GM21390 (cell line): ENCODE measurements around the gene SLC6A7.

Source experiments
- ATAC-seq: cut with Tn5 transposase; IDR thresholded peaks from one replicate; pipeline ENCODE4 v1.9.1; 2021; ENCODE audit not compliant: unreplicated experiment

The SLC6A7 gene

DNA sequence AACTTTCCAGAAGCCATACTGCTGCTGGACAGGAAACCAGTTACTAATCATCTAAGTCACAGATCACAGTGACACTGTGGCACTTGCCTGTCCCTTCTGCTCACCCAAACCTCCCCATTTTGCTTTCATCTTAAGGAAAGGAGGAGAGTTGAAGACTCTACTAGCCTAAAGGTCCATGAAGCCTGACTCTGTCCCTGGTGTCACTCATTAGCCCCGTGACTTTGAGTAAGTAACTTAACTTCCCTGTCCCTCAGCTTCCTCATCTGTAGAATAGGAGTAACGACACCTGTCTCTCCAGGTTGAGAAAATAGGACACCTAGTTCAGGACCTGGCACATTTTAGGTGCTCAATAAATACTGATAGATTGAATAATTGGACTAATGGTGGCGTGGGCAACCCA, 536 bp upstream of the SLC6A7 start:
- ATAC-seq = no peak

GRCh38 chr5:150190503-150190979, 679 bp downstream of the SLC6A7 start:
- no peak for ATAC-seq

GRCh38 chr5:150190987-150191386, 1.1 kb downstream of the SLC6A7 start:
- ATAC-seq = no peak

DNA sequence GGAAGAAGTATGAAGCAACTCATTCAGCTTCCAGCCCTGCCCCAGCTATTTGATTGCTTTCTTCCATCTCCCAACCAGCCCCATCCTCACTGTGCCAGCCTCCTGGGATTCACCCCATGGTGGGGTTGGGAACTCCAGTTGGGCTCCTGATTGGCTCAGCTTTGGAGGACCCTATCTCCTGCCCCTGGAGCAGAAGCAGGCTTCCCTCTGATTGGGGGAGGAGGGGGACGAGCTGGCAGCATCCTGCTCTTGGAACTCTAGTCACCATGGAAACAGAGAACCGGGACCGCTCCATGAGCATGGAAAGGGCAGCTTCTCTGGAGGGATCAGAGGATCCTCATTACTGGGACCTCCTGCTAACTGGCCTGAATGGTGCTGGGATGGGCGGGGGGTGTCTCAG, 2.6 kb downstream of the SLC6A7 start:
- ATAC-seq = no peak

DNA sequence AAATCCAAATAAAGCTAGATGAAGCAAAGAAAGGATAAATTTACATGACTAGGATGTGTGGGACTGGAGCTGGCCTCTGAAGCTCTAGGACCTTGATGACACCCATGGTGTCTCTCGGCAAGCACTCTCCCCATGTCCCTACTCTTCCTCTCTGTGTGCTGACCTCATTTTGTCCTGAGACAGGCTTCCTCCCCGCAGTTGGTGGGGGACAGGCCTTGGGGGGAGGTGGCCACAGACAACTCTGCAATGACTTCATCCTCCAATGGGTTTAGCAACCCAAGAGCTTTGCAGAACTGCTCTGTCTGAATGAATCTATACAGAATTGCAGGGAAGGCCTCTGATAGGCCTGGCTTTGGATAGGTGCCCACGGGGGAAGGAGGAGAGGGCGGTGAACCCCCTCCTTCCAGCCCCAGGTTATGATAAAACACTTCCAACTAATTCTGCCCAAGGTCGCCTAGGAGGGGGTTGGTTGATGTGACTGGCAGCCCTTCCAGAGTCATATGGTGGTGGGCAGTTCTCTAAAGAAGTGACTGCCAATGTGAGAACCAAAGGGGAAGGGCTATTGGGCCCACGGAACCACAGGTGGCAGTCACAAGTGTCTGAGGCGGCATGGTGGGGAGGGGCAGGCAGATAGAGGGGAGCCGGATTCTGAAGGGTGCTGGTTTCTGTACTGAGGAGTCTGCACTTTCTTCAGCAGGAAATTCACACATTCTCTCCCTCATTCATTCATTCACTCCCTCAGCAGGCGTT, 6.0 kb downstream of the SLC6A7 start:
- no peak for ATAC-seq

DNA sequence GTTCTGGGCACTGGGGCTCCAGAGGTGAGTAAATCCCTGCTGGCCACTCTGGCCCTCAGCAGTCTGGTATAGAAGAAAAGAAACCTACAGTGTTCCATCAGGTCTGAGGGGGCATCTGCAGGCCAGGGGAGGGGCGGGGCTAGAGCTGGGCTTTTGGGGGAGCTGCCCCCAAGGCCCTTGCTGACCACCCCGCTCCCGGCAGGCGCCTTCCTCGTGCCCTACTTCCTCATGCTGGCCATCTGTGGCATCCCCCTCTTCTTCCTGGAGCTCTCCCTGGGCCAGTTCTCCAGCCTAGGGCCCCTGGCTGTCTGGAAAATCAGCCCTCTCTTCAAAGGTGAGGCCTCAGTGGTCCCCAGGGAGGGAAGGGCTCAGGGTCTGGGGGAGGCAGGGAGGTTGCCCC, 6.7 kb downstream of the SLC6A7 start:
- no peak for ATAC-seq

- no peak for ATAC-seq
Measured at GRCh38 chr5:150196986-150197385, 7.1 kb downstream of the SLC6A7 start.

DNA sequence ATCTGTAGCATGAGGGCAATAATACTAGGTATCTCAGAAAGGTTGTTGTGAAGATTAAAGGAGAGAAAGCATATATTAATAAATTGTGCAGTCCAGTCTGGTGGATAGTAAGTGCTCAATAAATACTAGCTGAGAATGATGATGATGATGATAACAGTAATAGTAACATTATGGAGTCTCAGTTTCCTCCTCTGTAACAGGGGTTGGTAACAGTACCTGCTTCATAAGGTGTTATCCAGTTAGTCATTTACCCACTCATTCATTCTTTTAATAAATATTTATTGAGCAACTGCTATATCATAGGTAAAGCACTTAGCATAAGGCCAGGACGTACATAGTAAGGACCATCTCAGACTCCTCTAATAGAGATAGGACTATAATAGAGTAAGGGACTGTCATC, 7.6 kb downstream of the SLC6A7 start:
- ATAC-seq = no peak

DNA sequence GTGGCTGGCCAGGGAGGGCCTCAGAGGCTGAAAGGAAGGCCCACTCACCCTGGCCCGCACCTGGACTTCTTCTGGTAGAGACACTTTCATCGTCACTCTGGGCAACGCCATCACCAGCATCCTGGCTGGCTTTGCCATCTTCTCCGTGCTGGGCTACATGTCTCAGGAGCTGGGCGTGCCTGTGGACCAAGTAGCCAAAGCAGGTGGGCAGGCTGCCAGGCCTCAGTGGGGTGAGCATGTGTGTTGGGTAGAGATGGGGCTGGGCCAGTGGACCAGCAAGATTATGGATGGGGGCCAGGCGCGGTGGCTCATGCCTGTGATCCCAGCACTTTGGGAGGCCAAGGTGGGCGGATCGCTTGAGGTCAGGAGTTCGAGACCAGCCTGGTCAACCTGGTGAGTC, 12.6 kb downstream of the SLC6A7 start:
- no peak for ATAC-seq

DNA sequence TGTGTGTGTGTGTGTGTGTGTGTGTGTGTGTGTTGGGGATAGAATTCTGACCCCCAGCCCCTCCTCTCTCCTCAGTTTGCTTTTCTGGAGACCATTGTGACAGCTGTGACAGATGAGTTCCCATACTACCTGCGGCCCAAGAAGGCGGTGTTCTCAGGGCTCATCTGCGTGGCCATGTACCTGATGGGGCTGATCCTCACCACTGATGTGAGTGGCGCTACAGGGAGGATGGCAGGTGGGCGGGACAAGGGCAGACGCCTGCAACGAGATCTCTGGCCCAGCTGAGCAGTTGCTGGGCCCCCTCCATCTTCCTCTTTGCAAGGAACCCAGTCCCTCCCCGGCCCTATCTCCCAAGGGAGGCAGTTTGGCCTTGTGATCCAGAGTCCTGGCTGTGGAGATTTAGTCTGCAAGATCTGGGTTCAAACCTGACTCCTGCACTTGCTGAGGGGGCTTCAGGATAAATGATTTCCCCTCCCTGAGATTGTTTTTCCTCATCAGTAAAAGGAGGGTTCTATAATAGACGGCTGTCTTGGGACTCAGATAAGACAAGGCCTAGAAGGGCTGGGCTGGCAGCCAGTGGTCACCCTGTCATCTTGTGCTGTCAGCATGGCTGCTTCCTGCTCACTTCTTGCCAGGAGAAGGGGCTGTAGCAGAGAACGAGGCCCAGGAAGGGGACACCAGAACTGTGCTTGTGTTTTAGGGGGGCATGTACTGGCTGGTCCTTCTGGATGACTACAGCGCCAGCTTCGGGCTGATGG, 14.1 kb downstream of the SLC6A7 start:
- ATAC-seq = no peak

DNA sequence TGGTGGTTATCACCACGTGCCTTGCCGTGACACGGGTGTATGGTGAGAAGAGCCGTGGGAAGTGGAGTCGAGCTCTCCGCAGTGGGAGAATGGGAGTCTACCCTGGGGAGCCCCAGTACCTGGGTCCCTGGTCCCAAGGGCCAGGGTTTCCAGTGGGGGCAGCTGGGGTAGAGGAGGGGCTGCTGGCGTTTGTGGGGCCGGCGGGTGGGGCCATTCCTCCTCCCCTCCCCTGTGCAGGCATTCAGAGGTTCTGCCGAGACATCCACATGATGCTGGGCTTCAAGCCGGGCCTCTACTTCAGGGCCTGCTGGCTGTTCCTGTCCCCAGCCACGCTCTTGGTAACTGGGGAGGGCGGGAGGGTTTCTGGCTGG, 14.7 kb downstream of the SLC6A7 start:
- no peak for ATAC-seq

DNA sequence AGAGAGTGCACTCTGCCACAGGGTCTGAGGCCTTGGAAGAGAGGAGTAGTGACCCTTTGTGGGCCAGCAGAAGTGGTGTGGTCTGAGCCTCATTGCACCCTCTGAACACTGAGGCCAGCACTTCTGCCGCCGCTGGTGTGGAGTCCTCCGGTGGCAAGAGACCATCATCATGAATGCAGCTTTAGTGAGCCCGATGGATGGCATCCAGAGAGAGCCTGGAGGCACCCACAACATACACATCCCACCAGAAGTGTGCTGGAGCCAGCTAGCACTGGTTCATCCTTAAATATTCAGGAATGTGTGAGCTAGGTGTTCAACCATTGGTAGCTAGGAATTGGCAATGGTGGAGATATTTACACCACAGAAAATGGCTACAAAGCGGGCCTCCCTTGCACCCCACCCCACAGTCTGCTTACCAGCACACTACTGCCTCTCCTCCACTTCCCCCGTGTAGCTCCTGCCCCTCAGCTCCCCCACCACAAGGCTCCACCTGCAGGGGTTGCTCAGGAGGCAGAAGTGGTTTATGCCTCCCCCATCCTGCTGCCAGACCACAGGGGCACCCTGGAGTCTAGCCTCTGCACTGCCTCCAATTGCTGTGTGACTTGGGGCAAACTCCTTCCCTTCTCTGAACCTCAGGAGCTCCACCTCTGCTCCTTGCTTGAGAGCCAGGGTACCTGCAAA, 16.4 kb downstream of the SLC6A7 start:
- no peak for ATAC-seq

GRCh38 chr5:150206779-150207115, 16.9 kb downstream of the SLC6A7 start:
- no peak for ATAC-seq

DNA sequence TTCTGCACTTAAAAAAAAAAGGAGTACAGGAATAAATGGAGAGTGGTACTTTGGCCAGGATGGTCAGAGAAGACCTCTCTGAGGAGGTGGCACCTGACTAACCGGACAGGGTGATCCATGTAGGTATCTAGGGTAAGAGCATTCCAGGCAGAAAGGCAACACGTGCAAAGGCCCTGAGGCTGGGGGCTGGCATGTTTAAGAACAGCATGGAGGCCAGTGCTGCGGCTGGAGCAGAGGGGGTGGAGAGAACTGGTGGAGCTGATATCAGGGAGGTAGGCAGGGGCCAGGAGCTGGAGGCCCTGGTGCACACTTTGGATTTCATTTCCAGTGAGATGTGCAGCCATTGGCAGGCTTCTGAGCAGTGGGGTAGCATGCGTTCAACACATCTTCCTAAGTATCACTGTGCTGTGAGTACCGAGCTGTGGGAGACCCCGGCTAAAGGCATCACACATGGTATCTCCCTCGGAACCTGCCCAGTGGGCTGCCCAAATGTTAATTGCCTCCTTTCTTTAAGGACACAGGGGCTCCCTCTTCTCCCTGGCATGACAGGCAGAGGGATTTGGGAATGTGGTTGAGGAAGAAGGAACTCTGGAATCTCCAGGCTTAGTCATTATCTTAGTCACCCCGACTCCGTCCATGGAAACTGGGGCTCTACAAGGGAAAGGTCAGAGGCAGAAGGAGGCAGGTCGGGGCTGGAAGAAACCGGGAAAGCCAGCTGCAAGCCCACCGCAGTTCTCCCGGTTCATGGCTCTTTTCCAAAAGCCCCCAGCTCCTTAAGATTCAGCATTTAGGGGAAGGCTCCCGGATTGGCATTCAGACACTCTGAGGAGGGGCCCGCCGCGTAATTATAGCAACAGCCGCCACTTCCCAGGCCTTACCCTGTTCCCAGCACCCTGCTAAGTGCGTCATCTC, 18.6 kb downstream of the SLC6A7 start:
- ATAC-seq = no peak

DNA sequence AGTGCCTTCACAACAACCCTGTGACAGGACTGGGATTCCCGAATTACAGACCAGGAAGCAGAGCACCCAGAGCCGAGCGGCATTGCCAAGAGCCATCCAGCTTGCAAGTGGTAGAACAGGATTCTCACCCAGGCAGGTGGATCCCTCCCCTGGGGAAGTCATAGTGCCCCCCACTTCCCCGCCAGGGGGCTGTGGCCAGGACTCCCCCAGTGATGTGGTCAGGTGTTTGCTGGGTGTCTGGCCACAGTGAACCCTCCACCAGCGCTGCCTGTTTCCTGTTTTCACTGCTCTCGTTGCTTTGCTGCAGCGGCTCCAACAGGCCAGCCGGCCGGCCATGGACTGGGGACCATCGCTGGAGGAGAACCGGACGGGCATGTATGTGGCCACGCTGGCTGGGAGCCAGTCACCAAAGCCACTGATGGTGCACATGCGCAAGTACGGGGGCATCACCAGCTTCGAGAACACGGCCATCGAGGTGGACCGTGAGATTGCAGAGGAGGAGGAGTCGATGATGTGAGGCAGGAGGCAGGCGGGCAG, 19.3 kb downstream of the SLC6A7 start:
- no peak for ATAC-seq

GRCh38 chr5:150210644-150211043, 20.8 kb downstream of the SLC6A7 start:
- ATAC-seq = no peak

GRCh38 chr5:150211156-150212030, 21.5 kb downstream of the SLC6A7 start:
- ATAC-seq = no peak

DNA sequence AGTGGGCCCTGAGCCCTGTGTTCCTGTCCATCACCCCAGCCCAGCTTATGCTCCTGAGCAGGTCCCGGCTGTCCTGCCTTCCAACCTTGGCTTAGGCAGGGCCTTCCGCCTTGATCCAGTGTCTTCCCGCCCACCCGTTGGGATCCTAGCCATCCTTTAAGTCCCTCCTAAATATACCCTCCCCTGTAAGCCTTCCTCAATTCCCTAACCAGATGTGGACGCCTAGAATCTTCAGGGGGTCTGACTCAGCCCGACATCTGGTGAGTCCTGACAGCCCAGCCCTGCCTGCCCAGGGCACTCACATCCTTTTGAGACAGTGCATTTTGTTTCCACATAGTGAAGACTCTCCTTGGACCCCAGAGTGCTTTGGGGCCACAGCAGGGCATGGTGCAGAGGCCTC, 23.7 kb downstream of the SLC6A7 start:
- no peak for ATAC-seq

DNA sequence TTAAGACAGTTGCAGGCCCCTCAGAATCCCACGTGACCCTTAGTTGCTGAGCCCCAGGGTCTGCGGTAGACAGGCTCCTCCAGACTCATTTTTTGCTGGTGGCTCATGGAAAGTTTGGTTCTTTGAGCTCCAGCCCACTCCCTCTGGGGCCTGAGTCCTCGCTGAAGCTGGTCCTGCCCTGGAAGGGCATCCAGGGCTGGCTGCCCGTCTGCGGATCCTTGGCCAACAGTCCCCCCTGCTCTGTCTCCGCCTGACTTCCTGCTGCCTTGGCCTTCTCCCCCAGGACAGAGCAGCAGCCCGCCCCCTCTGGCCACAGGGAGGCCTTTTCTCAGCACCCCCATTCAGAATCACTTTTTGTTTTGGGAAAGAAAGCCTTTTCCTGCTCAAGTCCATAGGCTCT, 24.4 kb downstream of the SLC6A7 start:
- no peak for ATAC-seq
